ENCODE data around the gene C2orf49.

Gene C2orf49

GRCh38 chr2:105313877-105314276, 23.5 kb upstream of the C2orf49 start:
- Mint-ChIP-seq H3K9me3 (no peaks in the 10 kb centered on the region), H3K27me3 (ENCODE audit: low read depth) (no peaks in the 10 kb centered on the region), H3K27ac (no peak overlapping the region), H3K4me3 (no peak overlapping the region), H3K4me1 (peaks cover 5% of the 10 kb centered on the region), H3K36me3 (ENCODE audit: low read depth) (peaks cover 10% of the 10 kb centered on the region)
- TF ChIP-seq CTCF (IDR thresholded peaks at IDR 0.05; ENCODE audit: unreplicated experiment in 3 of 3), result no peak

DNA sequence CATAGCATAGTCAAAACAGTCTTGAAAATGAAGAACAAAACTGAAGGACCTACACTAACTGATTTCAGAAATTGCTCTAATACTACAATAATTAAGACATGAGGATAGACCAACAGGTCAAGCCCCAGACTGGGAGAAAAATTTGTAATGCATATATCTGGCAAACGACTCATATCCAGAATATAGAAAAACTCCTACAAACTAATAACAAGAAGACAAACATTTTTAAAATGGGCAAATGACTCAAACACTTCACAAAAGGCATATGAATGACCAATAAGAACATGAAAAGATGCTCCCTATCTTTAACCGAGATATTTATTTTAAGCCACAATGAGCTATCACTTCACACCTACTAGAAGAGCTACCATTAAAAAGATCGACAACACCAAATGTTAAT, 22.0 kb upstream of the C2orf49 start:
- Mint-ChIP-seq H3K27me3 (ENCODE audit: low read depth) (no peaks in the 10 kb centered on the region), H3K9me3 (no peaks in the 10 kb centered on the region), H3K4me3 (no peak overlapping the region), H3K27ac (no peak overlapping the region), H3K36me3 (ENCODE audit: low read depth) (peaks cover 8% of the 10 kb centered on the region), H3K4me1 (peaks cover 10% of the 10 kb centered on the region)
- no peak for TF ChIP-seq CTCF (IDR thresholded peaks at IDR 0.05; ENCODE audit: unreplicated experiment in 3 of 3)

DNA sequence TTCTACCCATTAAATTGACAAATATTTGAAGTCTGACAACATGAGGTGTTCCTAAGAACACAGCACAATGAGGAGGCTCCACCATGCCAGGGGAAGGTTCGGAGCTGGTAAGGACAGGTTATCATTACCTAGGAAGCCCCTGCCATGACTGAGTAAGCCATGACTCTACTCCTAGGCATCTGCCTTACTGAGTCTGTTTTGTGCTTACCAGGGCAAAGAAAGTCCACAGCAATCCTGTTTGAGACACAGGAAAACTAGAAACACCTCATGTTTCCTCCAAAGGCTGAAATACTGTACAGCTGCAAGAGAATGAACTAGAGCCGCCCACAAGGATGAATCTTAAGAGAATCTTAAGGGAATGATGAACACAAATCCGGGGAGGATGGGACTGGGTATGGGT, 19.4 kb upstream of the C2orf49 start:
- no peak overlapping the region for H3K27ac Mint-ChIP-seq
- H3K4me3 Mint-ChIP-seq, result no peak overlapping the region
- no peaks in the 10 kb centered on the region for H3K9me3 Mint-ChIP-seq
- peaks cover 6% of the 10 kb centered on the region for H3K36me3 Mint-ChIP-seq (ENCODE audit: low read depth)
- peaks cover 16% of the 10 kb centered on the region for H3K4me1 Mint-ChIP-seq
- H3K27me3 Mint-ChIP-seq (ENCODE audit: low read depth), result no peaks in the 10 kb centered on the region
- no peak for TF ChIP-seq CTCF (IDR thresholded peaks at IDR 0.05; ENCODE audit: unreplicated experiment in 3 of 3)

DNA sequence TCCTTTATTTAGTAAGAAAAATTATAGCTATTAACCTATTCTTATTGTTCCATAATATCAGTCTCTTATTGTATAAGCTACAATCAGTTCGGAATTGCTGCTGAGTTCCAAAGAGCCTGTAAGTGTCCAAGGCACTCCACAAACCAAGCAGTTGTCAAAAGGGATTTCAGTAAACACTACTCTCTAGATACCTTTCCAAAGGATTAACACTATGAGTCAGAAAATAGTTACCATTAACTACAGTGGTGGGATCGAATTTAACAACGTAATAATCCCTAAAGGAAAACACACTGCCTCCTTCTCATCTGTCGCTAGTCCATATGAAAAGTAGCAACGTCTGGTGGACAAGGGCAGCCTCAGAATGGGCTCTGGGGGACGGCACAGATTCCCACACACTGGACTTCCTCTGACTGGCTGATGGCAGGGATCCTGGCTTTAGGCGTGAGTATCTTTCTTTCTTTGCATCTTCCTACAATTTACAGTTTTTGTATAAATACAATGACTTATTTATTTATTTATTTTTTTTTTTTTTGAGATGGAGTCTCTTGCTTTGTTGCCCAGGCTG, 16.6 kb upstream of the C2orf49 start:
- peaks cover 6% of the 10 kb centered on the region for H3K36me3 Mint-ChIP-seq (ENCODE audit: low read depth)
- H3K4me3 Mint-ChIP-seq, result no peak overlapping the region
- TF ChIP-seq CTCF (IDR thresholded peaks at IDR 0.05; ENCODE audit: unreplicated experiment in 3 of 3), result no peak
- peaks cover 24% of the 10 kb centered on the region for H3K4me1 Mint-ChIP-seq
- no peaks in the 10 kb centered on the region for H3K27me3 Mint-ChIP-seq (ENCODE audit: low read depth)
- H3K9me3 Mint-ChIP-seq, result no peaks in the 10 kb centered on the region
- H3K27ac Mint-ChIP-seq, result no peak overlapping the region

GRCh38 chr2:105321875-105322646, 15.3 kb upstream of the C2orf49 start:
- H3K36me3 Mint-ChIP-seq (ENCODE audit: low read depth), result peaks cover 6% of the 10 kb centered on the region
- no peak overlapping the region for H3K27ac Mint-ChIP-seq
- H3K27me3 Mint-ChIP-seq (ENCODE audit: low read depth), result no peaks in the 10 kb centered on the region
- no peak overlapping the region for H3K4me3 Mint-ChIP-seq
- TF ChIP-seq CTCF (IDR thresholded peaks at IDR 0.05; ENCODE audit: unreplicated experiment in 3 of 3), result no peak
- peaks cover 24% of the 10 kb centered on the region for H3K4me1 Mint-ChIP-seq
- H3K9me3 Mint-ChIP-seq, result no peaks in the 10 kb centered on the region

DNA sequence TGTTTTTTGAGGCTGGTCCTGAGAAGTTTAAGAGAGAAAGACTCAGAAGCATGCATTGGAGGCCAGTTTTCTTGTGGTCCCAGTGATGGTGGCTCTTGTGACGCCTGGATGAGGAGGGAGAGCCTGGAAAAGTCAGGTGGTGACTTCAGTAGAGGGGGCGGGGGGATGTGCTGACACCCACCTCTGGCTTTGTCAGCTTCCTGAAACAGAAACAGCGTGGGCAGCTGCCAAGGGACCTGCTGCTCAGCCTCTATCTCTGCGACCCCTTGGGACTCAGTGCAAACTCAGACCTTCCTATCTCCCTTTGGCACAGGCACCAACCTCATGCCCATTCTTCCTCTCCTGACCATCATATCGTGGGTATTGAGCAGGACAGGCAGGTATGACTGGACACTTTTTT, 14.2 kb upstream of the C2orf49 start:
- Mint-ChIP-seq H3K4me3 (no peak overlapping the region), H3K27ac (no peak overlapping the region), H3K36me3 (ENCODE audit: low read depth) (no peaks in the 10 kb centered on the region), H3K9me3 (no peaks in the 10 kb centered on the region), H3K4me1 (peaks cover 30% of the 10 kb centered on the region), H3K27me3 (ENCODE audit: low read depth) (no peaks in the 10 kb centered on the region)
- TF ChIP-seq CTCF (IDR thresholded peaks at IDR 0.05; ENCODE audit: unreplicated experiment in 3 of 3), result no peak
